Memory B cell (primary cell): Measurements from ENCODE around the gene ZNF436.
A peak's percentile ranks its signal among the peaks of the same experiment; 100 is the strongest.

ENCODE experiments used
- ATAC-seq: fragments of 150-1000 bp; cut with Tn5 transposase; 2 replicates; pipeline ENCODE4 v1.10.0; 2021; ENCODE audit warnings: low read depth, mild to moderate bottlenecking, moderate library complexity
- DNase-seq, 2 donors: peaks; one replicate each; pipeline ENCODE4 v3.0.0; 2022; ENCODE audit warnings: low spot score in 2 of 2
- H3K27ac Mint-ChIP-seq: one replicate; pipeline ENCODE4 v1.8.0; 2022; ENCODE audit warnings: mild to moderate bottlenecking, moderate library complexity, mixed read lengths
- H3K27me3 Mint-ChIP-seq: one replicate; pipeline ENCODE4 v1.8.0; 2022; ENCODE audit warnings: mixed read lengths
- H3K36me3 Mint-ChIP-seq: one replicate; pipeline ENCODE4 v1.8.0; 2022; ENCODE audit warnings: mild to moderate bottlenecking, mixed read lengths
- H3K4me1 Mint-ChIP-seq: one replicate; pipeline ENCODE4 v1.8.0; 2022; ENCODE audit warnings: mixed read lengths
- H3K4me3 Mint-ChIP-seq: one replicate; pipeline ENCODE4 v1.8.0; 2022; ENCODE audit warnings: mild to moderate bottlenecking, moderate library complexity, mixed read lengths
- H3K9me3 Mint-ChIP-seq: one replicate; pipeline ENCODE4 v1.8.0; 2022; ENCODE audit warnings: mixed read lengths

The ZNF436 gene

GRCh38 chr1:23369335-23370013 lies at the start of gene ZNF436:
TSS of gene ZNF436 (minus strand) at chr1:23369836. CDS start at chr1:23368005, 1,831 bp downstream.
- Mint-ChIP-seq H3K9me3 (no peaks in the 10 kb centered on the region), H3K4me3 (peak within 1 kb of the TSS; percentile 94), H3K27me3 (no peaks in the 10 kb centered on the region), H3K36me3 (peaks cover 2% of the 10 kb centered on the region), H3K27ac (peak within 1 kb of the TSS; percentile 90), H3K4me1 (peaks cover 8% of the 10 kb centered on the region)
- DNase-seq (no peak), ATAC-seq (no peak)

- ATAC-seq = no peak
- H3K36me3 Mint-ChIP-seq = no peaks in the 10 kb centered on the region
- no peak for DNase-seq
- peaks cover 12% of the 10 kb centered on the region for H3K4me1 Mint-ChIP-seq
- H3K27me3 Mint-ChIP-seq = peaks cover 12% of the 10 kb centered on the region
- H3K4me3 Mint-ChIP-seq = no peak overlapping the region
- H3K9me3 Mint-ChIP-seq = no peaks in the 10 kb centered on the region
- no peak overlapping the region for H3K27ac Mint-ChIP-seq
Observed at GRCh38 chr1:23419180-23419579, 49.5 kb upstream of the ZNF436 start.

GRCh38 chr1:23417570-23417969 lies 47.9 kb upstream of the ZNF436 start:
- H3K27me3 Mint-ChIP-seq = peaks cover 2% of the 10 kb centered on the region
- no peaks in the 10 kb centered on the region for H3K9me3 Mint-ChIP-seq
- H3K4me3 Mint-ChIP-seq = no peak overlapping the region
- H3K4me1 Mint-ChIP-seq = peaks cover 5% of the 10 kb centered on the region
- H3K27ac Mint-ChIP-seq = no peak overlapping the region
- no peaks in the 10 kb centered on the region for H3K36me3 Mint-ChIP-seq
- no peak for DNase-seq
- ATAC-seq = no peak

GRCh38 chr1:23416964-23417363 lies 47.3 kb upstream of the ZNF436 start:
- Mint-ChIP-seq H3K36me3 (no peaks in the 10 kb centered on the region), H3K27me3 (peaks cover under 1% of the 10 kb centered on the region), H3K9me3 (no peaks in the 10 kb centered on the region), H3K27ac (no peak overlapping the region), H3K4me3 (no peak overlapping the region), H3K4me1 (no peaks in the 10 kb centered on the region)
- DNase-seq (no peak), ATAC-seq (no peak)

- ATAC-seq (no peak), DNase-seq (no peak)
- Mint-ChIP-seq H3K27me3 (peaks cover 2% of the 10 kb centered on the region), H3K4me1 (peaks cover 4% of the 10 kb centered on the region), H3K27ac (no peak overlapping the region), H3K4me3 (no peak overlapping the region), H3K36me3 (no peaks in the 10 kb centered on the region), H3K9me3 (no peaks in the 10 kb centered on the region)
Observed at GRCh38 chr1:23408797-23409290, 39.2 kb upstream of the ZNF436 start.

- DNase-seq (no peak), ATAC-seq (no peak)
- peaks cover 6% of the 10 kb centered on the region for H3K4me1 Mint-ChIP-seq
- H3K9me3 Mint-ChIP-seq = no peaks in the 10 kb centered on the region
- no peaks in the 10 kb centered on the region for H3K36me3 Mint-ChIP-seq
- no peak overlapping the region for H3K4me3 Mint-ChIP-seq
- H3K27me3 Mint-ChIP-seq = peaks cover 2% of the 10 kb centered on the region
- H3K27ac Mint-ChIP-seq = no peak overlapping the region
Observed at GRCh38 chr1:23407016-23407630, 37.5 kb upstream of the ZNF436 start.

GRCh38 chr1:23405946-23406345 lies 36.3 kb upstream of the ZNF436 start:
- Mint-ChIP-seq H3K27me3 (peaks cover 2% of the 10 kb centered on the region), H3K4me1 (peaks cover 6% of the 10 kb centered on the region), H3K9me3 (no peaks in the 10 kb centered on the region), H3K4me3 (no peak overlapping the region), H3K36me3 (no peaks in the 10 kb centered on the region), H3K27ac (no peak overlapping the region)
- no peak for ATAC-seq
- no peak for DNase-seq

- peak; percentile 87 for ATAC-seq
- H3K4me1 Mint-ChIP-seq = peaks cover 6% of the 10 kb centered on the region
- no peak overlapping the region for H3K27ac Mint-ChIP-seq
- H3K27me3 Mint-ChIP-seq = no peaks in the 10 kb centered on the region
- peak; percentile 77 to 87 for DNase-seq
- H3K9me3 Mint-ChIP-seq = no peaks in the 10 kb centered on the region
- no peak overlapping the region for H3K4me3 Mint-ChIP-seq
- H3K36me3 Mint-ChIP-seq = no peaks in the 10 kb centered on the region
Observed at GRCh38 chr1:23403735-23404486, 34.3 kb upstream of the ZNF436 start.

GRCh38 chr1:23403355-23403734 lies 33.7 kb upstream of the ZNF436 start:
- H3K4me1 Mint-ChIP-seq = peaks cover 6% of the 10 kb centered on the region
- no peak overlapping the region for H3K4me3 Mint-ChIP-seq
- DNase-seq (no peak), ATAC-seq (no peak)
- H3K27me3 Mint-ChIP-seq = no peaks in the 10 kb centered on the region
- no peak overlapping the region for H3K27ac Mint-ChIP-seq
- no peaks in the 10 kb centered on the region for H3K36me3 Mint-ChIP-seq
- no peaks in the 10 kb centered on the region for H3K9me3 Mint-ChIP-seq

GRCh38 chr1:23403038-23403336 lies 33.4 kb upstream of the ZNF436 start:
- Mint-ChIP-seq H3K27ac (no peak overlapping the region), H3K4me3 (no peak overlapping the region), H3K4me1 (peaks cover 6% of the 10 kb centered on the region), H3K27me3 (peaks cover under 1% of the 10 kb centered on the region), H3K9me3 (no peaks in the 10 kb centered on the region), H3K36me3 (no peaks in the 10 kb centered on the region)
- no peak for ATAC-seq
- DNase-seq = no peak

GRCh38 chr1:23402286-23403037 lies 32.8 kb upstream of the ZNF436 start:
- ATAC-seq = no peak
- no peak for DNase-seq
- H3K27ac Mint-ChIP-seq = no peak overlapping the region
- peaks cover 3% of the 10 kb centered on the region for H3K27me3 Mint-ChIP-seq
- no peaks in the 10 kb centered on the region for H3K36me3 Mint-ChIP-seq
- H3K4me1 Mint-ChIP-seq = peaks cover 6% of the 10 kb centered on the region
- H3K4me3 Mint-ChIP-seq = no peak overlapping the region
- H3K9me3 Mint-ChIP-seq = no peaks in the 10 kb centered on the region

GRCh38 chr1:23401313-23401712 lies 31.7 kb upstream of the ZNF436 start:
- H3K27me3 Mint-ChIP-seq = peaks cover 3% of the 10 kb centered on the region
- no peak overlapping the region for H3K27ac Mint-ChIP-seq
- H3K9me3 Mint-ChIP-seq = no peaks in the 10 kb centered on the region
- ATAC-seq (no peak), DNase-seq (no peak)
- H3K4me1 Mint-ChIP-seq = peaks cover 6% of the 10 kb centered on the region
- no peaks in the 10 kb centered on the region for H3K36me3 Mint-ChIP-seq
- no peak overlapping the region for H3K4me3 Mint-ChIP-seq

GRCh38 chr1:23400324-23401114 lies 30.9 kb upstream of the ZNF436 start:
- H3K27me3 Mint-ChIP-seq = peaks cover 3% of the 10 kb centered on the region
- H3K4me1 Mint-ChIP-seq = peaks cover 6% of the 10 kb centered on the region
- no peak overlapping the region for H3K4me3 Mint-ChIP-seq
- ATAC-seq (no peak), DNase-seq (no peak)
- H3K36me3 Mint-ChIP-seq = no peaks in the 10 kb centered on the region
- no peak overlapping the region for H3K27ac Mint-ChIP-seq
- H3K9me3 Mint-ChIP-seq = no peaks in the 10 kb centered on the region
